ENCODE measurements around the gene CTNNA3.

The CTNNA3 gene

DNA sequence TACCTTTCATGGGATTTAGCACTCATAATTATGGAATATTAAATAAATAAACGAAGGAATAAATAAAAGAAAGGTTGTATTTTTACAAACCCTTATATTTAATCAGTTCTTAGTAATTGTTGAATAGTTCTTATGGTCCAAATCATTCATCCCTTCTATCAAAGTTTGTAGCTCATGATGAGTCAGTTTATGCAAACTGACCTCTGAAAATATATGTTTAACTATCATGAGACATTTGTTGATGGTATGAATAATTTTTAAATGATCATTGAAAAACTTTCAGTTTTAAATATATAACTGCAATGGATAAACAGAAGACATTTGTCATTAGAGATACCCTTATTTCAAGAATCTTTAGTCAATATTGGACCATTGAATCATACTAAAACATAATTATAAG lies 1181.3 kb downstream of the CTNNA3 start:
- no peaks in the 10 kb centered on the region for H3K4me1 ChIP-seq (ENCODE audit: insufficient read depth, poor library complexity, severe bottlenecking)
- DNase-seq (ENCODE audit: low spot score), result no peak
- no peak for ATAC-seq (ENCODE audit: low read depth)
- no peak overlapping the region for H3K27ac ChIP-seq (ENCODE audit: poor library complexity, severe bottlenecking)
- H3K9me3 ChIP-seq (ENCODE audit: severe bottlenecking), result no peaks in the 10 kb centered on the region
- TF ChIP-seq, protein P1, sequence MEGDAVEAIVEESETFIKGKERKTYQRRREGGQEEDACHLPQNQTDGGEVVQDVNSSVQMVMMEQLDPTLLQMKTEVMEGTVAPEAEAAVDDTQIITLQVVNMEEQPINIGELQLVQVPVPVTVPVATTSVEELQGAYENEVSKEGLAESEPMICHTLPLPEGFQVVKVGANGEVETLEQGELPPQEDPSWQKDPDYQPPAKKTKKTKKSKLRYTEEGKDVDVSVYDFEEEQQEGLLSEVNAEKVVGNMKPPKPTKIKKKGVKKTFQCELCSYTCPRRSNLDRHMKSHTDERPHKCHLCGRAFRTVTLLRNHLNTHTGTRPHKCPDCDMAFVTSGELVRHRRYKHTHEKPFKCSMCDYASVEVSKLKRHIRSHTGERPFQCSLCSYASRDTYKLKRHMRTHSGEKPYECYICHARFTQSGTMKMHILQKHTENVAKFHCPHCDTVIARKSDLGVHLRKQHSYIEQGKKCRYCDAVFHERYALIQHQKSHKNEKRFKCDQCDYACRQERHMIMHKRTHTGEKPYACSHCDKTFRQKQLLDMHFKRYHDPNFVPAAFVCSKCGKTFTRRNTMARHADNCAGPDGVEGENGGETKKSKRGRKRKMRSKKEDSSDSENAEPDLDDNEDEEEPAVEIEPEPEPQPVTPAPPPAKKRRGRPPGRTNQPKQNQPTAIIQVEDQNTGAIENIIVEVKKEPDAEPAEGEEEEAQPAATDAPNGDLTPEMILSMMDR (IDR thresholded peaks at IDR 0.05; ENCODE audit: poor library complexity, severe bottlenecking), result no peak
- no peak overlapping the region for H3K4me3 ChIP-seq (ENCODE audit: severe bottlenecking)
- H3K36me3 ChIP-seq (ENCODE audit: low read depth), result no peaks in the 10 kb centered on the region
- H3K27me3 ChIP-seq (ENCODE audit: insufficient read depth, poor library complexity, severe bottlenecking), result no peaks in the 10 kb centered on the region

DNA sequence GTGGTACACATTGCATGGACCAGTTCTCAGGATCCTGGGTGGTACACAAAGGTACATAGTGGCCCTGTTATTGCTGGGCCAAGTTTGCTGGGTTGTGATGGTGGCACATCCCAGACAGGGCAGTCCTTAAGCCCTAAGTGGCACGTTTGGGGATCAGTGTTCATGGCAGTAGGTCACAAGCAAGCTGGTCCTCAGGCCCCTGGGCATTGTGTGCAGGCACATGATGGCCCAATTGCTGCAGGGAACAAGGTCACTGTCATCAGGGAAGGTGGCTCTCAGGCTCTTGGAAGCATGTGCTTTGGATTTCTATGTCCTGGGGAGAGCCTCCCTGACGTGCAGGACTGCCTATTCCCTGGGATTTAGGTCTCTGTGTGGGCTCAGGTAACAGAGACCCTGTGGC lies 1182.5 kb downstream of the CTNNA3 start:
- Histone ChIP-seq H3K27ac (ENCODE audit: poor library complexity, severe bottlenecking) (no peak overlapping the region), H3K4me3 (ENCODE audit: severe bottlenecking) (no peak overlapping the region), H3K27me3 (ENCODE audit: insufficient read depth, poor library complexity, severe bottlenecking) (no peaks in the 10 kb centered on the region), H3K9me3 (ENCODE audit: severe bottlenecking) (no peaks in the 10 kb centered on the region), H3K36me3 (ENCODE audit: low read depth) (no peaks in the 10 kb centered on the region), H3K4me1 (ENCODE audit: insufficient read depth, poor library complexity, severe bottlenecking) (no peaks in the 10 kb centered on the region)
- no peak for ATAC-seq (ENCODE audit: low read depth)
- DNase-seq (ENCODE audit: low spot score), result no peak
- TF ChIP-seq, protein P1 (IDR thresholded peaks at IDR 0.05; ENCODE audit: poor library complexity, severe bottlenecking), result no peak

DNA sequence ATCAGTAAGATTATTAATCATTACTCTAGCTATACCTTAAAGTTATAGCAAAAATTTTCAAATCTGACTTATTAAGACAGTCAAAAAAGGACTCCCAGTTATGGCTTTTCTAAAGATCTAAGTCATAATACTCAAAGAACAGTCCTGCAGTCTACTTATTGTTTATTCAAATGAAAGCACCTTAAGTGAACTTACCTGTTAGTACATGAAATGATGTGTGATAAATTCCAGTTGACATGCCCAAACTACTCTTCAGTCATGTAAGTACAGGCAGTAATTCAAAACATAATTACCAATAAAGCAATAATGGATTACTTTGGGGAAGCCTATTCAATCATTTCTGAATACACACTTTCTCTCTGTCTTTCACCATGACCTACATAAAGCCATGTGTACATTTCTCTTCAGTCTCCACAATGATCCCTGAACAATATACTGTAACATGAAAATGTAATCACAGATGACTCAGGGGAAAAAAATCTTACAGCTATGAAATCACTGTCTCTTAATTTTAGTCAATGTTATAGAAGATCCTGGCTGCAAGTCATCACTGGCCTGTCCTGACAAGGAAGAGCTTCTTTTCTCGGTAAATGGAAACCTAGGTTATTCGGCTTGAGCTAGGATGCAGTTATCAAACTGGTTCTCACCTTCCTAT lies 1190.9 kb downstream of the CTNNA3 start:
- H3K36me3 ChIP-seq (ENCODE audit: low read depth), result no peaks in the 10 kb centered on the region
- peak overlapping the region; percentile 46 for H3K27ac ChIP-seq (ENCODE audit: poor library complexity, severe bottlenecking)
- TF ChIP-seq, protein P1 (IDR thresholded peaks at IDR 0.05; ENCODE audit: poor library complexity, severe bottlenecking), result no peak
- peaks cover 15% of the 10 kb centered on the region for H3K4me1 ChIP-seq (ENCODE audit: insufficient read depth, poor library complexity, severe bottlenecking)
- H3K9me3 ChIP-seq (ENCODE audit: severe bottlenecking), result no peaks in the 10 kb centered on the region
- H3K27me3 ChIP-seq (ENCODE audit: insufficient read depth, poor library complexity, severe bottlenecking), result no peaks in the 10 kb centered on the region
- DNase-seq (ENCODE audit: low spot score) (no peak), ATAC-seq (ENCODE audit: low read depth) (peak; percentile 91)
- no peak overlapping the region for H3K4me3 ChIP-seq (ENCODE audit: severe bottlenecking)

DNA sequence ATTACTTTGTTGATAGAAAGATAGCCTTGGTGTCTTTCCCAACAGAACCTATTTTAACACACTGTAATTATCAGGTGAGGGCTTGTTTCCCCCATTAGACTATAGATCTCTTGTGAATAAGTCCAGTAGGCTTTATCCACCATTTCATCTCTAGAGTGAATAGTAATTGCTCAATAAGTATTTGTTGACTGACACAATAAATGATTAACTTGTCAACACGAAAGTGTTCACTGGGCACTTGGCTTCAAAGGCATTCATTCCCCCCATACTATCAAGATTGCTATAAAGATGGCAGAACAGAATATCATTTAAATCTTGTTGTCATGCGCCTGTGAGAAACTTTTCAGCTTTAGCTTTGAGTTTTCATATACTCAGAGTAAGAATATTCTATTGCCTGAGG lies 1194.6 kb downstream of the CTNNA3 start:
- DNase-seq (ENCODE audit: low spot score) (no peak), ATAC-seq (ENCODE audit: low read depth) (no peak)
- Histone ChIP-seq H3K36me3 (ENCODE audit: low read depth) (no peaks in the 10 kb centered on the region), H3K27ac (ENCODE audit: poor library complexity, severe bottlenecking) (no peak overlapping the region), H3K4me1 (ENCODE audit: insufficient read depth, poor library complexity, severe bottlenecking) (peaks cover 15% of the 10 kb centered on the region), H3K9me3 (ENCODE audit: severe bottlenecking) (no peaks in the 10 kb centered on the region), H3K27me3 (ENCODE audit: insufficient read depth, poor library complexity, severe bottlenecking) (no peaks in the 10 kb centered on the region), H3K4me3 (ENCODE audit: severe bottlenecking) (no peak overlapping the region)
- TF ChIP-seq, protein P1 (IDR thresholded peaks at IDR 0.05; ENCODE audit: poor library complexity, severe bottlenecking), result no peak

DNA sequence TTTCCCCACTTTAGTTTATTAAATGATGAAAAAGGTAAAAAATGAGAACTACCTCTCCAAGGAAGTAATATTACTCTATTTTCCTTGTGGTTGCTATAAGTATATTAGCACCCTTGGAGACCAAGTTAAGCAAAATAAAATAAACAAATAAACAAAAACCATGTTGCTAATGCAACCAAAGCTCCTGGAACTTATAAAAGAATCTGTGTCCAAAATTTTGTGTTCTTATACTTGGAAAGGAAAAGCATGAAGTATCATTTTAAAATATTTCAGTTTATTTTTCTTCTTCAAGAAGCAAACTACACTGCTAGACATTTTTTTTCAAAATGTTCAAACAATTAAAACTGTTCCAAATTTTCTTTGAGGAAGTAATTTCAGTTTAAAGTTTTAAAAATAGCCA lies 1212.0 kb downstream of the CTNNA3 start:
- DNase-seq (ENCODE audit: low spot score) (no peak), ATAC-seq (ENCODE audit: low read depth) (no peak)
- Histone ChIP-seq H3K27ac (ENCODE audit: poor library complexity, severe bottlenecking) (no peak overlapping the region), H3K4me3 (ENCODE audit: severe bottlenecking) (no peak overlapping the region), H3K27me3 (ENCODE audit: insufficient read depth, poor library complexity, severe bottlenecking) (no peaks in the 10 kb centered on the region), H3K9me3 (ENCODE audit: severe bottlenecking) (no peaks in the 10 kb centered on the region), H3K36me3 (ENCODE audit: low read depth) (no peaks in the 10 kb centered on the region), H3K4me1 (ENCODE audit: insufficient read depth, poor library complexity, severe bottlenecking) (no peaks in the 10 kb centered on the region)
- TF ChIP-seq, protein P1 (IDR thresholded peaks at IDR 0.05; ENCODE audit: poor library complexity, severe bottlenecking), result no peak
